Thyroid gland (tissue), 4 donors: ENCODE data around the gene ATP13A3.

Experiments
- CTCF ChIP-seq, 6 experiments: fragments of 200-600 bp in 3 of 6; fragments of 450-650 bp in 3 of 6; sonication (generic) in 3 of 6; IDR thresholded peaks; one replicate each; pipeline ENCODE4 v1.5.1; 2016 to 2019; ENCODE audit warnings: antibody characterized with exemption in 6 of 6, mild to moderate bottlenecking in 2 of 6, inconsistent platforms in 1 of 6, moderate library complexity in 1 of 6
- POLR2A ChIP-seq, 2 donors: fragments of 450-650 bp; IDR thresholded peaks; one replicate each; pipeline ENCODE4 v1.6.1; 2017; ENCODE audit warnings: antibody characterized with exemption in 2 of 2, mild to moderate bottlenecking in 2 of 2, moderate library complexity in 1 of 2

DNA sequence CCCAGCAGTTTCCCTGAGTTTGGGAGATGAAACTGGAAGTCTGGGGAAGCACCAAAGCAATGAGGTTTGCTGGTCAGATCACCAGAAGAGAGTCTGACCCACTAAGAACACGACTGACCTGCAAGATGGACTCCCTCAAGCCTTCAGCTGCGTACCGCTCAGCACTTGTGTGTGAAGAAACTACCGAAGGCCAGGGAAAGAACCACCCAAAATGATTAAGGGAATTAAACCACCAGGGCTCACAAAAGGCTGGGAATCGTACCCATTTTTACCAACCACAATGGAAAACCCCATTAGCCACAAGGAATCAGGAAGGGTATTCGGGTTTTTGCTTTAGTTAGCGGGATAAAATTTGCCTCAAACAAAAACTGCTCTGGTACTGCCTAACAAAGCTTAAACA is 21.6 kb downstream of the ATP13A3 start:
- TF ChIP-seq CTCF (IDR thresholded peaks at IDR 0.05), result no peak
- no peak for TF ChIP-seq POLR2A (IDR thresholded peaks at IDR 0.05)
